Activated naive CD4-positive, alpha-beta T cell treated with anti-CD3 and anti-CD28 coated beads, Interleukin-2, amount 10 ng/mL, durations not matched to agents 7 days and 5 days (primary cell): ENCODE results near the gene TPCN1.

Source experiments
- CTCF ChIA-PET: fragments of 350-600 bp; sonication (Branson Sonifier 250); formaldehyde crosslinking; loops from one replicate; lab custom pipeline; 2021; ENCODE audit warnings: antibody characterized with exemption; lab: Charles Lee
- DNase-seq: peaks from one replicate; pipeline ENCODE4 v3.0.0-alpha.2; 2020
- H3K27ac Mint-ChIP-seq: one replicate; pipeline ENCODE4 v1.8.0; 2021; ENCODE audit warnings: mild to moderate bottlenecking, moderate library complexity, mixed read lengths
- H3K27me3 Mint-ChIP-seq: one replicate; pipeline ENCODE4 v1.8.0; 2021; ENCODE audit warnings: mild to moderate bottlenecking, mixed read lengths
- H3K36me3 Mint-ChIP-seq: one replicate; pipeline ENCODE4 v1.8.0; 2021; ENCODE audit warnings: mixed read lengths
- H3K4me1 Mint-ChIP-seq: one replicate; pipeline ENCODE4 v1.8.0; 2021; ENCODE audit warnings: mixed read lengths
- H3K4me3 Mint-ChIP-seq: one replicate; pipeline ENCODE4 v1.8.0; 2021; ENCODE audit warnings: mild to moderate bottlenecking, moderate library complexity, mixed read lengths
- H3K9me3 Mint-ChIP-seq: one replicate; pipeline ENCODE4 v1.8.0; 2021; ENCODE audit warnings: mixed read lengths

Gene TPCN1

GRCh38 chr12:113302886-113303640 lies 81.8 kb downstream of the TPCN1 start:
- no peaks in the 10 kb centered on the region for H3K27me3 Mint-ChIP-seq
- CTCF ChIA-PET: no interaction called here
- H3K9me3 Mint-ChIP-seq: no peaks in the 10 kb centered on the region
- peak; percentile 60 for DNase-seq
- H3K4me1 Mint-ChIP-seq: peaks cover 22% of the 10 kb centered on the region
- H3K36me3 Mint-ChIP-seq: peaks cover 37% of the 10 kb centered on the region
- peak overlapping the region; percentile 59 for H3K27ac Mint-ChIP-seq
- H3K4me3 Mint-ChIP-seq: no peak overlapping the region

DNA sequence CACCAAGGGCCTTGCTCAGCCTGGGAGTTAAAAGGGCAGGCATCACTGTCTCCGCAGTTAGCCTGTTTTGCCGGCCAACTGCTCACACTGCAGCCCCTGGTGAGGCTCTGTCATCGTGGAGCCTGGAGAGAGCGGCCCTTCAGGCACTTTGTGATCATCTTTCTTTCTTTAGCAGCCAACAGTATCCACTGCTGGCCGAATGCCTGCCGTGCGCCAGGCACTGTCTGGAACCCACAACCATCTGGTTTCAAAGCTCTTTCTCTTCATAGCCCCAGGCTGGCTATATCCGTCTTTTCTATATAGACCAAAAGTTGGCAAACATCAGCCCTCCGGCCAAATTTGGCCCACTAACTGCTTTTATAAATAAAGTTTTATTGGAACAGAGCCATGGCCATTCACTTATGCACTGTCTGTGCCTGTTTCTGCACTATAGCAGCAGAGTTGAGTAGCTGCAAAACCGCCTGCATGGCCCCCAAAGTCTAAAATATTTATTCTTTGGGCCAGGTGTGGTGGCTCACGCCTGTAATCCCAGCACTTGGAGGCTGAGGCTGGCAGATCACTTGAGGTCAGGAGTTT lies 84.1 kb downstream of the TPCN1 start:
- DNase-seq: no peak
- CTCF ChIA-PET: no interaction called here
- Mint-ChIP-seq H3K27ac (no peak overlapping the region), H3K4me1 (peaks cover 22% of the 10 kb centered on the region), H3K27me3 (no peaks in the 10 kb centered on the region), H3K9me3 (no peaks in the 10 kb centered on the region), H3K4me3 (no peak overlapping the region), H3K36me3 (peaks cover 41% of the 10 kb centered on the region)

DNA sequence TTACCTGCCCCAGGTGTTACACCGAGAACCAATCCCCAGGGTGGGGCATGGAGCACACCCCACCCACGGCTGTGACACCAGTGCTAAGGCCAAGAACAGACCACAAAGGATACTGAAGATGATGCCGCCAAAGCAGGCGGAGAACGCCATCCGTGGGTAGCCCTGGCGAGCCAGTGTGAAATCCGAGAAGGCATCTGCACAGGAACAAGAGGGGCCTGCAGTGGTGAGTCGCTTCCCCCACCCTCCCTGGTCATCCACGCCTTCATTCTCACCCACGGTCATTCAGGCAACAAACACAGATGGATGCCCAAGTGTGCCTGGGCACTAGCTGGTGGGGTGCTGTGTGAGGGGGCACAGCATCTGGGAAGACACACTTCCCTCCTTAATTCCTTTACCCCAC lies 85.1 kb downstream of the TPCN1 start:
- Mint-ChIP-seq H3K36me3 (peaks cover 48% of the 10 kb centered on the region), H3K27ac (peak overlapping the region; percentile 45), H3K4me3 (no peak overlapping the region), H3K9me3 (no peaks in the 10 kb centered on the region), H3K27me3 (no peaks in the 10 kb centered on the region), H3K4me1 (peaks cover 22% of the 10 kb centered on the region)
- DNase-seq: no peak
- CTCF ChIA-PET: no interaction called here

- DNase-seq: no peak
- Mint-ChIP-seq H3K9me3 (no peaks in the 10 kb centered on the region), H3K4me3 (no peak overlapping the region), H3K27me3 (no peaks in the 10 kb centered on the region), H3K36me3 (peaks cover 32% of the 10 kb centered on the region), H3K4me1 (no peaks in the 10 kb centered on the region), H3K27ac (peak overlapping the region; percentile 19)
- CTCF ChIA-PET: interaction anchor here (1.2 to 1.7 kb wide), 2 partner anchors 116 to 272 kb away, joined by 3 to 4 read pairs; no protein-coding TSS in a partner anchor
Measured at GRCh38 chr12:113310489-113310888, 89.2 kb downstream of the TPCN1 start.

- no peaks in the 10 kb centered on the region for H3K4me1 Mint-ChIP-seq
- CTCF ChIA-PET: interaction anchor here (1.4 kb wide), 1 partner anchor 111 kb away, joined by 3 read pairs; no protein-coding TSS in a partner anchor
- no peak overlapping the region for H3K4me3 Mint-ChIP-seq
- no peak overlapping the region for H3K27ac Mint-ChIP-seq
- peaks cover 45% of the 10 kb centered on the region for H3K36me3 Mint-ChIP-seq
- no peaks in the 10 kb centered on the region for H3K27me3 Mint-ChIP-seq
- no peak for DNase-seq
- peaks cover 5% of the 10 kb centered on the region for H3K9me3 Mint-ChIP-seq
Measured at GRCh38 chr12:113314121-113314529, 92.9 kb downstream of the TPCN1 start.

DNA sequence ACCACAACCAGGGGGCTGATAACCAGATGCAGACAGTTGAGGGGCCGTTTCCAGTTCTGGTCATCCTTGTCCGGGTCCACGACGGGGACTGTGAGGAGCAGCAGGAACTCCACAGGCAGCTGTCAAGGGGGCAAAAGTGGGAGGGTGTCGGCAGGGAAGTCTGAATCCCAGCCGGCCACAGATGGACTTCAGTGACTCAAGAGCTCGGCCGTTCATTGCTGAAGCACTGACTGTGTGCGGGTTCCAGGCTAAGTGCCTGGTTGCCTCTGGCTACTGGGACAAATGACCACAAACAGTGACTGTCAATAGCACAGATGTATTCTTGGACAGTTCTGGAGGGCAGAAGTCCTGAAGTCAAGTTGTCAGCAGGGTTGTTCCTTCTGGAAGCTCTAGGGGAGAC lies 94.1 kb downstream of the TPCN1 start:
- no peak for DNase-seq
- no peak overlapping the region for H3K27ac Mint-ChIP-seq
- H3K9me3 Mint-ChIP-seq: peaks cover 5% of the 10 kb centered on the region
- H3K4me3 Mint-ChIP-seq: no peak overlapping the region
- CTCF ChIA-PET: interaction anchor here (1.2 kb wide), 1 partner anchor 20 kb away, joined by 3 read pairs; the partner anchor contains the start of gene SLC8B1
- no peaks in the 10 kb centered on the region for H3K4me1 Mint-ChIP-seq
- H3K36me3 Mint-ChIP-seq: peaks cover 55% of the 10 kb centered on the region
- H3K27me3 Mint-ChIP-seq: no peaks in the 10 kb centered on the region

DNA sequence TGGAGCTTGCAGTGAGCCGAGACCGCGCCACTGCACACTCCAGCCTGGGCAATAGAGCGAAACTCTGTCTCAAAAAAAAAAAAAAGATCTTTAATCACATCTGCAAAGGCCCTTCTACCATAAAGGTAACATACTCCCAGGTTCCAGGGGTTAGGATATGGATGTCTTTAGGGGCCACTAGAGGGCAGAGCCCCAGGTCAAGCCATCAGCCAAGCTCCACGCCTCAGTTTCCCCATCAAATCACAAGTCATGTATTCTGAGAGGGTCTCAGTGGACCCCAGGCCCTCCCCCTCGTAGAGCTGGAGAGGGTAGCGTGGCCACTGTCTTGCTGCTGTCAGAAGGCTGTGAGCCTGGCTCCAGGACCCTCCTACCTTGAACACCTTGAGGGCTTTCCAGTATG lies 94.9 kb downstream of the TPCN1 start:
- no peaks in the 10 kb centered on the region for H3K4me1 Mint-ChIP-seq
- no peak overlapping the region for H3K4me3 Mint-ChIP-seq
- no peak overlapping the region for H3K27ac Mint-ChIP-seq
- peaks cover 55% of the 10 kb centered on the region for H3K36me3 Mint-ChIP-seq
- DNase-seq: no peak
- peaks cover 5% of the 10 kb centered on the region for H3K9me3 Mint-ChIP-seq
- no peaks in the 10 kb centered on the region for H3K27me3 Mint-ChIP-seq
- CTCF ChIA-PET: interaction anchor here (1.2 kb wide), 1 partner anchor 19 kb away, joined by 3 read pairs; the partner anchor contains the start of gene SLC8B1

GRCh38 chr12:113317122-113317521 lies 95.9 kb downstream of the TPCN1 start:
- peaks cover 54% of the 10 kb centered on the region for H3K36me3 Mint-ChIP-seq
- peaks cover 5% of the 10 kb centered on the region for H3K9me3 Mint-ChIP-seq
- DNase-seq: no peak
- no peak overlapping the region for H3K4me3 Mint-ChIP-seq
- no peaks in the 10 kb centered on the region for H3K4me1 Mint-ChIP-seq
- no peaks in the 10 kb centered on the region for H3K27me3 Mint-ChIP-seq
- H3K27ac Mint-ChIP-seq: no peak overlapping the region
- CTCF ChIA-PET: no interaction called here

DNA sequence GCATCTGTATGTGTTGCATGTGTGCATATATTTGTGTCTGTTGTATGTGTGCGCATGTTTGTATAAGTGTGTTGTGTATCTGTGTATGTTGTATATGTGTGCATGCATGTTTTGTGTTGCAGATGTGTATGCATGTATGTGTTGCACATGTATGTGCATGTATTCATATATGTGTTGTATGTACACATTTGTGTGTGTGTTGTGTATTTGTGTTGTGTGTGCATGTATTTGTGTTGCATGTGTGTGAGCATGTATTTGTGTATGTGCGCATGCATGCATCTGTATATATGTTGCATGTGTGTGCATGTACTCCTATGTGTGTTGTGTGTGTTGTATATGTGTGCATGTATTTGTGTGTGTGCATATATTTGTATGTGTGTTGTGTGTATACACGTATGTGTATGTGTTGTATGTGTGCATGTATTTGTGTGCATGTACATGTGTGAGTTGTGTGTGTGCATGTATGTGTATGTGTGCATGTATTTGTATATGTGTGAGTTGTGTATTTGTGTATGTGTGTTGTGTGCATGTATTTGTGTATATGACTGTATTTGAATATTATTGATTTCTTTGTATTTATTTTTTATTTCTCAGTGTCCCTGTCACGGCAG lies 96.9 kb downstream of the TPCN1 start:
- Mint-ChIP-seq H3K9me3 (peaks cover 5% of the 10 kb centered on the region), H3K27ac (peak overlapping the region; percentile 40), H3K27me3 (no peaks in the 10 kb centered on the region), H3K4me1 (no peaks in the 10 kb centered on the region), H3K4me3 (no peak overlapping the region), H3K36me3 (peaks cover 65% of the 10 kb centered on the region)
- CTCF ChIA-PET: no interaction called here
- DNase-seq: no peak

- H3K36me3 Mint-ChIP-seq: peaks cover 66% of the 10 kb centered on the region
- H3K27ac Mint-ChIP-seq: no peak overlapping the region
- H3K9me3 Mint-ChIP-seq: peaks cover 5% of the 10 kb centered on the region
- no peaks in the 10 kb centered on the region for H3K27me3 Mint-ChIP-seq
- CTCF ChIA-PET: interaction anchor here (1.7 kb wide), 1 partner anchor 106 kb away, joined by 5 read pairs; no protein-coding TSS in a partner anchor
- no peak overlapping the region for H3K4me3 Mint-ChIP-seq
- H3K4me1 Mint-ChIP-seq: peaks cover 2% of the 10 kb centered on the region
- DNase-seq: no peak
Measured at GRCh38 chr12:113318900-113319628, 97.8 kb downstream of the TPCN1 start.

DNA sequence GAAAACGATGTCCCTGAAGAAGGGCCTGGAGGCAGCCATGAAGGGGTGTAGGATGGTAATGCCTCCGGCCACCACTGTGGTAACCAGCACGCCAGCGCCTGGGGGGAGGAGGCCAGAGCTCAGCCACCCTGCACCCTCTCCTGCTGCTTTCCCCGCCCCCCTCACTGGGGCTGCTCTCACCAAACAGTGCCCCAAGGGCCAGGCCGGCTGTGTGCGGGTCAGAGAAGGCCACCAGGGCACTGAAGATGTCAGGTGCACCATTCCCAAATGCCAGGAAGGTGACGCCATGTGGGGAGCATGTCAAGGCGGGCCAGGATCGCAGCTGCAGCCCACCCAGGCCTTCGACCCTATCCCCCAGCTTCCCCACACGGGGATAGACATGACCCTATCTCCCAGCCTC lies 99.1 kb downstream of the TPCN1 start:
- H3K27ac Mint-ChIP-seq: no peak overlapping the region
- peaks cover 5% of the 10 kb centered on the region for H3K9me3 Mint-ChIP-seq
- CTCF ChIA-PET: interaction anchor here (1.7 kb wide), 1 partner anchor 105 kb away, joined by 5 read pairs; no protein-coding TSS in a partner anchor
- no peak overlapping the region for H3K4me3 Mint-ChIP-seq
- H3K27me3 Mint-ChIP-seq: no peaks in the 10 kb centered on the region
- H3K36me3 Mint-ChIP-seq: peaks cover 62% of the 10 kb centered on the region
- H3K4me1 Mint-ChIP-seq: peaks cover 2% of the 10 kb centered on the region
- no peak for DNase-seq

GRCh38 chr12:113322343-113322742 lies 101.1 kb downstream of the TPCN1 start:
- Mint-ChIP-seq H3K4me1 (peaks cover 2% of the 10 kb centered on the region), H3K27me3 (no peaks in the 10 kb centered on the region), H3K36me3 (peaks cover 55% of the 10 kb centered on the region), H3K27ac (no peak overlapping the region), H3K9me3 (peaks cover 5% of the 10 kb centered on the region), H3K4me3 (no peak overlapping the region)
- no peak for DNase-seq
- CTCF ChIA-PET: interaction anchor here (1.5 kb wide), 1 partner anchor 103 kb away, joined by 3 read pairs; no protein-coding TSS in a partner anchor

GRCh38 chr12:113325916-113326315 lies 104.7 kb downstream of the TPCN1 start:
- DNase-seq: no peak
- Mint-ChIP-seq H3K4me1 (peaks cover 12% of the 10 kb centered on the region), H3K9me3 (no peaks in the 10 kb centered on the region), H3K27ac (no peak overlapping the region), H3K4me3 (no peak overlapping the region), H3K36me3 (peaks cover 47% of the 10 kb centered on the region), H3K27me3 (no peaks in the 10 kb centered on the region)
- CTCF ChIA-PET: no interaction called here
